ENCODE data around the gene DNAJB2.

DNA sequence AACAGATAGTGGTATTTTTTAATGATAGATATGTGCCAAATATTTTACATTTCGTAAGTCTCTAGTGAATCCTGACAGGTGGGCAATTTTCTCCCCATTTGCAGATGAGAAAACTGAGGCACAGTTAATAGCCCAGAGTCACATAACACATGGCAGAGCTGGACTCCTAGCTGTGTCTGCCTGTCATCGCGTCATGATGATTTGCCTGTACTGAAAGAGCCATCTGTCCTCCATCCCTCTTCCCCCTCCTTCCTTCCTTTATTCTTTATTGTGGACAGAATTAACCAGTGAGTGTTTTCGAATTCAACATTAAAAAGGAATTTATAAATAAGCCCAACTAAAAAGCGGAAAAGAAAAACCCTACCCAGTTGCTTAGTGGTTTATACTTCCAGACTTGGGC is 3.2 kb downstream of the DNAJB2 start:
- TF ChIP-seq POLR2A (IDR thresholded peaks at IDR 0.05; ENCODE audit: low read depth, low read length) (no peak), POLR2AphosphoS5 (IDR thresholded peaks at IDR 0.05; ENCODE audit: low read depth, low read length) (no peak), POU2F2 (IDR thresholded peaks at IDR 0.05; ENCODE audit: low read depth, low read length) (no peak), TAF1 (IDR thresholded peaks at IDR 0.05; ENCODE audit: low read depth, low read length) (no peak), SPI1 (IDR thresholded peaks at IDR 0.05; ENCODE audit: low read depth, low read length) (no peak), PAX5 (IDR thresholded peaks at IDR 0.05; ENCODE audit: insufficient read depth, low read length, severe bottlenecking) (no peak)
